HepG2 (cell line): ENCODE data around the gene PSMC3IP. TPM values are rescaled to one million over a fixed set of nuclear protein-coding genes. Genes with fewer than 3 reads are reported as not detected.
A peak's percentile ranks its signal among the peaks of the same experiment; 100 is the strongest.

Source experiments
- ATAC-seq: fragments of 200-7000 bp; cut with Tn5 transposase; 3 replicates; pipeline ENCODE4 v1.9.1; 2020; ENCODE audit warnings: mild to moderate bottlenecking, moderate library complexity
- BruUV-seq: library from RNA; stranded (reverse); fragments of 400-500 nt; replicated peaks from 2 replicates; lab custom pipeline; 2021; lab: Mats Ljungman, UMichigan
- CTCF ChIA-PET: fragments of 300-600 bp; formaldehyde crosslinking; extraction: SDS; loops from one replicate; lab custom pipeline; 2021; ENCODE audit warnings: low total read pairs, inconsistent platforms, low intra/inter-chr PET ratio; lab: Yijun Ruan, JAX
- POLR2A ChIA-PET: fragments of 350-600 bp; sonication (Branson Sonifier 250); formaldehyde crosslinking; loops from one replicate; lab custom pipeline; 2020; ENCODE audit warnings: antibody characterized with exemption, inconsistent platforms; lab: Yijun Ruan, JAX
- DNase-seq: peaks from one replicate; pipeline ENCODE4 v3.0.0-alpha.2; 2015; ENCODE audit warnings: low spot score
- FAIRE-seq: peaks from 3 replicates; lab custom pipeline; 2011; peaks lifted over from hg19 to GRCh38; lab: Jason Lieb, UNC
- H2AFZ ChIP-seq: one replicate; pipeline ENCODE4 v1.6.1; 2011; ENCODE audit warnings: low read length, inconsistent platforms
- H3K27ac ChIP-seq: fragments of 300-600 bp; 3 replicates; pipeline ENCODE4 v1.8.0; 2011; ENCODE audit warnings: mixed run types, mild to moderate bottlenecking, mixed read lengths, low read length, inconsistent platforms; ENCODE audit not compliant: insufficient read depth; ENCODE audit errors: extremely low read length
- H3K27me3 ChIP-seq, 2 experiments: fragments of 200-600 bp in 1 of 2; 2 replicates in 1 of 2; 3 replicates in 1 of 2; pipeline versions ENCODE4 v1.6.0 to v1.8.0; 2011; ENCODE audit warnings: low read length in 2 of 2, mild to moderate bottlenecking in 2 of 2, moderate library complexity in 2 of 2, inconsistent platforms in 1 of 2; ENCODE audit not compliant: insufficient read depth in 2 of 2, control insufficient read depth in 1 of 2
- H3K36me3 ChIP-seq, 2 experiments: fragments of 200-600 bp in 1 of 2; replicated peaks in 1 of 2; 2 replicates in 1 of 2; 3 replicates in 1 of 2; pipeline versions ENCODE4 v1.5.1 to v1.8.0; 2011; ENCODE audit warnings: low read length in 2 of 2, inconsistent platforms in 1 of 2; ENCODE audit not compliant: insufficient read depth in 2 of 2, control insufficient read depth in 1 of 2
- H3K4me1 ChIP-seq: 2 replicates; pipeline ENCODE4 v1.5.1; 2012; ENCODE audit warnings: low read length, inconsistent platforms; ENCODE audit not compliant: insufficient read depth
- H3K4me2 ChIP-seq: 2 replicates; pipeline ENCODE4 v1.6.0; 2011; ENCODE audit warnings: low read depth, low read length, inconsistent platforms
- H3K4me3 ChIP-seq, 3 experiments: fragments of 200-600 bp in 1 of 3; sonication (generic), shearing (Covaris generic) in 1 of 3; replicated peaks in 1 of 3; 2 replicates each; pipeline ENCODE4 v1.5.1; 2011 to 2016; ENCODE audit warnings: low read length in 3 of 3, inconsistent platforms in 2 of 3, low read depth in 2 of 3, mild to moderate bottlenecking in 2 of 3, control low read depth in 1 of 3, mixed read lengths in 1 of 3; ENCODE audit not compliant: insufficient read depth in 1 of 3
- H3K79me2 ChIP-seq: one replicate; pipeline ENCODE4 v1.6.1; 2011; ENCODE audit warnings: low read length, inconsistent platforms; ENCODE audit not compliant: insufficient read depth
- H3K9ac ChIP-seq: 2 replicates; pipeline ENCODE4 v1.6.0; 2011; ENCODE audit warnings: mild to moderate bottlenecking, low read depth, low read length, inconsistent platforms; ENCODE audit not compliant: insufficient read depth
- H3K9me3 ChIP-seq: 2 replicates; pipeline ENCODE4 v1.5.1; 2012; ENCODE audit warnings: mild to moderate bottlenecking, low read length
- H4K20me1 ChIP-seq: 2 replicates; pipeline ENCODE4 v1.6.0; 2011; ENCODE audit warnings: inconsistent platforms, mild to moderate bottlenecking, low read length, moderate library complexity; ENCODE audit not compliant: insufficient read depth
- GATA4 ChIP-seq: sonication (generic); IDR thresholded peaks from 2 replicates; pipeline ENCODE4 v1.6.1; 2016; ENCODE audit warnings: antibody characterized with exemption, low read depth, borderline replicate concordance
- HOXA9 ChIP-seq: sonication (generic); formaldehyde crosslinking; IDR thresholded peaks from 2 replicates; pipeline ENCODE4 v1.8.1; 2022; ENCODE audit warnings: missing genetic modification reagents, mild to moderate bottlenecking, moderate library complexity, borderline replicate concordance
- MTA3 ChIP-seq: sonication (generic); formaldehyde crosslinking; IDR thresholded peaks from 2 replicates; pipeline ENCODE4 v1.4.0; 2020; ENCODE audit warnings: missing genetic modification reagents
- PHB2 ChIP-seq: fragments of 450-650 bp; IDR thresholded peaks from 2 replicates; pipeline ENCODE4 v1.6.1; 2018; ENCODE audit not compliant: partially characterized antibody
- SP140L ChIP-seq: sonication (generic); formaldehyde crosslinking; IDR thresholded peaks from 2 replicates; pipeline ENCODE4 v1.4.0; 2020; ENCODE audit warnings: missing genetic modification reagents, borderline replicate concordance
- TCF7L2 ChIP-seq: IDR thresholded peaks from 2 replicates; pipeline ENCODE4 v1.6.1; 2011; ENCODE audit warnings: mild to moderate bottlenecking, low read depth, low read length, moderate library complexity
- ZBTB42 ChIP-seq: sonication (generic); formaldehyde crosslinking; IDR thresholded peaks from 2 replicates; pipeline ENCODE4 v1.5.0; 2020; ENCODE audit warnings: mild to moderate bottlenecking, missing genetic modification reagents
- ZNF672 ChIP-seq: sonication (generic); formaldehyde crosslinking; IDR thresholded peaks from 2 replicates; pipeline ENCODE4 v1.8.1; 2022; ENCODE audit warnings: missing genetic modification reagents
- ZNF768 ChIP-seq: sonication (generic); formaldehyde crosslinking; IDR thresholded peaks from 2 replicates; pipeline ENCODE4 v1.4.0; 2020; ENCODE audit warnings: missing genetic modification reagents
- ZNF780A ChIP-seq: sonication (generic); formaldehyde crosslinking; IDR thresholded peaks from 2 replicates; pipeline ENCODE4 v1.8.0; 2022; ENCODE audit warnings: mild to moderate bottlenecking, missing genetic modification reagents, moderate library complexity
- ZNF891 ChIP-seq: sonication (generic); formaldehyde crosslinking; IDR thresholded peaks from 2 replicates; pipeline ENCODE4 v1.5.0; 2020; ENCODE audit warnings: mild to moderate bottlenecking, missing genetic modification reagents
- WGBS: methylation state at CpG from one replicate; pipeline ENCODE4 v1.1.6; 2017; ENCODE audit warnings: low lambda C conversion rate; 5-methylcytosine and 5-hydroxymethylcytosine counted together
- in situ Hi-C: cut with HindIII; loops from 2 replicates; pipeline ENCODE4 v1.10.0; 2017; ENCODE audit warnings: low pct_unique_long_range_greater_than_20kb; ENCODE audit not compliant: extremely low pct_ligation_motif_present
- intact Hi-C: fragments of 100-400 bp; cut with micrococcal nuclease; formaldehyde crosslinking; loops from one replicate; pipeline ENCODE4 v1.10.0; 2022; ENCODE audit not compliant: unreplicated experiment
- polyA plus RNA-seq, 8 experiments: library from polyadenylated mRNA; depleted of rRNA in 3 of 8; stranded (reverse) in 7 of 8; unstranded in 1 of 8; fragments of >200 nt; fragmentation: Illumina TruSeq in 4 of 8; extraction: Trizol in 4 of 8; gene quantifications; 2 replicates each; pipeline versions ENCODE4 v1.2.1 to v1.2.3, GENCODE V29; 2011 to 2016; ENCODE audit warnings: low read depth in 4 of 8, missing spikeins in 1 of 8, mixed read lengths in 1 of 8; ENCODE audit not compliant: insufficient read depth in 1 of 8
- total RNA-seq, 5 experiments: library from RNA; depleted of rRNA; stranded (reverse); fragments of >200 nt; fragmentation: Illumina TruSeq; extraction: Trizol; gene quantifications; 2 replicates each; pipeline ENCODE4 v1.2.3, GENCODE V29; 2016; ENCODE audit warnings: low read depth in 1 of 5
- TF ChIP-seq, protein P1 (sequence below): sonication (generic); formaldehyde crosslinking; IDR thresholded peaks from 2 replicates; pipeline ENCODE4 v1.5.0; 2020; ENCODE audit warnings: mild to moderate bottlenecking, low read depth, missing genetic modification reagents, borderline replicate concordance
- TF ChIP-seq, protein P2 (sequence below): sonication (generic); formaldehyde crosslinking; conservative IDR thresholded peaks from 2 replicates; pipeline ENCODE4 v1.4.0; 2020; ENCODE audit warnings: missing genetic modification reagents
- TF ChIP-seq, protein P3 (sequence below): sonication (generic); formaldehyde crosslinking; IDR thresholded peaks from 2 replicates; pipeline ENCODE4 v1.4.0; 2020; ENCODE audit warnings: mild to moderate bottlenecking, missing genetic modification reagents, borderline replicate concordance
- TF ChIP-seq, protein P4 (sequence below): sonication (generic); formaldehyde crosslinking; IDR thresholded peaks from 2 replicates; pipeline ENCODE4 v1.4.0; 2020; ENCODE audit warnings: mild to moderate bottlenecking, missing genetic modification reagents
- TF ChIP-seq, protein P5 (sequence below): IDR thresholded peaks from 2 replicates; pipeline ENCODE4 v1.6.1; 2016; ENCODE audit warnings: missing biosample characterization, missing genetic modification reagents, low read depth

Gene PSMC3IP
- total and polyA plus RNA-seq, 2 of the 13 experiments (the other 11 are each of a cell fraction or from before 2014, with no cell fraction given), result 6.5 to 22.4 TPM

DNA sequence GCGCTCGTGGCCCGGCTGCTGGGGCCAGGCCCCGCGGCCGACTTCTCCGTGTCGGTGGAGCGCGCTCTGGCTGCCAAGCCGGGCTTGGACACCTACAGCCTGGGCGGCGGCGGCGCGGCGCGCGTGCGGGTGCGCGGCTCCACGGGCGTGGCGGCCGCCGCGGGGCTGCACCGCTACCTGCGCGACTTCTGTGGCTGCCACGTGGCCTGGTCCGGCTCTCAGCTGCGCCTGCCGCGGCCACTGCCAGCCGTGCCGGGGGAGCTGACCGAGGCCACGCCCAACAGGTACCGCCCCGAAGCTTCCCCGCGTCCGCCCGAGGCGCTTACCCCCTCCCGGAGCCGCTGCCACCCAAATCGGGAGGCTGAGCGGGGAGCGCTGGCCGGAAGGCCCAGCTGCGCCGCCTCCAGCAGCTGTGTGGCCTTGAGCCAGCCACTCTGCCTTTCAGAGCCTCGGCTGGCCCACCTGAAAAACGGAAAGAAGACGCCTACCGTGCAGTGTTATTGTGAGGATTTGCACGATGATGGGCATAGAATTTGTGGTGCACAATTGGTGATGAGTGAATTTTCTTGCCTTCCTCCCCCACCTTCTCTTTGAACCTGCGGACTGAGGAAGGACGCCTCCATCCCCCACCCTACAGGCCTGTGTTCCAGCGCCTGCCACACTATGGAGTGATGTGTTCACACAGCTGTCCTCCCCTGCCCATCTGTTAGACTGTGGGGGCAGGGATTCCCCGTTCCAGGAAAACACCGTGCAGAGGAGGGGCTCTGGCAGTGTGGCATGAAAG lies 41.0 kb downstream of the PSMC3IP start:
- no peaks in the 10 kb centered on the region for H4K20me1 ChIP-seq
- FAIRE-seq (no peak), DNase-seq (peak; percentile 86), ATAC-seq (peak; percentile 69)
- H3K27me3 ChIP-seq, result no peaks in the 10 kb centered on the region
- POLR2A ChIA-PET, result interaction anchor here (0.7 to 4.2 kb wide), 28 partner anchors 9 to 262 kb away, joined by 3 to 68 read pairs (median 6); partner anchors contain the start of genes CAVIN1, CNTD1, COA3 and COASY
- CTCF ChIA-PET, result no interaction called here
- H3K36me3 ChIP-seq, result peaks cover 3 to 5% of the 10 kb centered on the region in 2 experiments; a peak in 1 of 5 replicates
- H3K79me2 ChIP-seq, result peaks cover 13% of the 10 kb centered on the region
- peak overlapping the region; percentile 79 for H3K27ac ChIP-seq
- no peaks in the 10 kb centered on the region for H3K9me3 ChIP-seq
- H3K4me2 ChIP-seq, result peak overlapping the region; percentile 99
- peak overlapping the region; percentile 54 to 72 (median 66) for H3K4me3 ChIP-seq
- peaks cover 62% of the 10 kb centered on the region for H3K4me1 ChIP-seq
- TSS peak; percentile 45 for BruUV-seq
- in situ Hi-C loops, result no loop called here
- intact Hi-C loops, result no loop called here
- WGBS, result under 1% methylated on average over 22 of the region's 65 CpGs
- H3K9ac ChIP-seq, result peak overlapping the region; percentile 83
- no peak overlapping the region for H2AFZ ChIP-seq
- TF ChIP-seq ZNF672 (CRISPR knock-in tag) (peak; percentile 94; the same call in 1 of the 2 replicates), HOXA9 (CRISPR knock-in tag) (peak; percentile 13; the same call in 1 of the 2 replicates), ZNF891 (no peak; the same call in 1 of the 2 replicates), TCF7L2 (no peak), ZBTB42 (CRISPR knock-in tag) (peak; percentile 95), SP140L (CRISPR knock-in tag) (0 out of 2 replicates have a peak, but pooled peaks have one; percentile 87), PHB2 (no peak), GATA4 (peak; percentile 49; the same call in 1 of the 2 replicates), MTA3 (CRISPR knock-in tag) (no peak), ZNF780A (CRISPR knock-in tag) (no peak), ZNF768 (CRISPR knock-in tag) (peak; percentile 92)
- TF ChIP-seq, protein P1, sequence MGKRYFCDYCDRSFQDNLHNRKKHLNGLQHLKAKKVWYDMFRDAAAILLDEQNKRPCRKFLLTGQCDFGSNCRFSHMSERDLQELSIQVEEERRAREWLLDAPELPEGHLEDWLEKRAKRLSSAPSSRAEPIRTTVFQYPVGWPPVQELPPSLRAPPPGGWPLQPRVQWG (CRISPR knock-in tag), result no peak
- TF ChIP-seq, protein P2, sequence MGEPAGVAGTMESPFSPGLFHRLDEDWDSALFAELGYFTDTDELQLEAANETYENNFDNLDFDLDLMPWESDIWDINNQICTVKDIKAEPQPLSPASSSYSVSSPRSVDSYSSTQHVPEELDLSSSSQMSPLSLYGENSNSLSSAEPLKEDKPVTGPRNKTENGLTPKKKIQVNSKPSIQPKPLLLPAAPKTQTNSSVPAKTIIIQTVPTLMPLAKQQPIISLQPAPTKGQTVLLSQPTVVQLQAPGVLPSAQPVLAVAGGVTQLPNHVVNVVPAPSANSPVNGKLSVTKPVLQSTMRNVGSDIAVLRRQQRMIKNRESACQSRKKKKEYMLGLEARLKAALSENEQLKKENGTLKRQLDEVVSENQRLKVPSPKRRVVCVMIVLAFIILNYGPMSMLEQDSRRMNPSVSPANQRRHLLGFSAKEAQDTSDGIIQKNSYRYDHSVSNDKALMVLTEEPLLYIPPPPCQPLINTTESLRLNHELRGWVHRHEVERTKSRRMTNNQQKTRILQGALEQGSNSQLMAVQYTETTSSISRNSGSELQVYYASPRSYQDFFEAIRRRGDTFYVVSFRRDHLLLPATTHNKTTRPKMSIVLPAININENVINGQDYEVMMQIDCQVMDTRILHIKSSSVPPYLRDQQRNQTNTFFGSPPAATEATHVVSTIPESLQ (CRISPR knock-in tag), result 0 out of 2 replicates have a peak, but pooled peaks have one; percentile 68
- TF ChIP-seq, protein P3, sequence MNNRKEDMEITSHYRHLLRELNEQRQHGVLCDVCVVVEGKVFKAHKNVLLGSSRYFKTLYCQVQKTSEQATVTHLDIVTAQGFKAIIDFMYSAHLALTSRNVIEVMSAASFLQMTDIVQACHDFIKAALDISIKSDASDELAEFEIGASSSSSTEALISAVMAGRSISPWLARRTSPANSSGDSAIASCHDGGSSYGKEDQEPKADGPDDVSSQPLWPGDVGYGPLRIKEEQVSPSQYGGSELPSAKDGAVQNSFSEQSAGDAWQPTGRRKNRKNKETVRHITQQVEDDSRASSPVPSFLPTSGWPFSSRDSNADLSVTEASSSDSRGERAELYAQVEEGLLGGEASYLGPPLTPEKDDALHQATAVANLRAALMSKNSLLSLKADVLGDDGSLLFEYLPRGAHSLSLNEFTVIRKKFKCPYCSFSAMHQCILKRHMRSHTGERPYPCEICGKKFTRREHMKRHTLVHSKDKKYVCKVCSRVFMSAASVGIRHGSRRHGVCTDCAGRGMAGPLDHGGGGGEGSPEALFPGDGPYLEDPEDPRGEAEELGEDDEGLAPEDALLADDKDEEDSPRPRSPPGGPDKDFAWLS (CRISPR knock-in tag), result no peak
- TF ChIP-seq, protein P4, sequence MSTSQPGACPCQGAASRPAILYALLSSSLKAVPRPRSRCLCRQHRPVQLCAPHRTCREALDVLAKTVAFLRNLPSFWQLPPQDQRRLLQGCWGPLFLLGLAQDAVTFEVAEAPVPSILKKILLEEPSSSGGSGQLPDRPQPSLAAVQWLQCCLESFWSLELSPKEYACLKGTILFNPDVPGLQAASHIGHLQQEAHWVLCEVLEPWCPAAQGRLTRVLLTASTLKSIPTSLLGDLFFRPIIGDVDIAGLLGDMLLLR (CRISPR knock-in tag), result peak; percentile 28; the same call in 1 of the 2 replicates
- TF ChIP-seq, protein P5, sequence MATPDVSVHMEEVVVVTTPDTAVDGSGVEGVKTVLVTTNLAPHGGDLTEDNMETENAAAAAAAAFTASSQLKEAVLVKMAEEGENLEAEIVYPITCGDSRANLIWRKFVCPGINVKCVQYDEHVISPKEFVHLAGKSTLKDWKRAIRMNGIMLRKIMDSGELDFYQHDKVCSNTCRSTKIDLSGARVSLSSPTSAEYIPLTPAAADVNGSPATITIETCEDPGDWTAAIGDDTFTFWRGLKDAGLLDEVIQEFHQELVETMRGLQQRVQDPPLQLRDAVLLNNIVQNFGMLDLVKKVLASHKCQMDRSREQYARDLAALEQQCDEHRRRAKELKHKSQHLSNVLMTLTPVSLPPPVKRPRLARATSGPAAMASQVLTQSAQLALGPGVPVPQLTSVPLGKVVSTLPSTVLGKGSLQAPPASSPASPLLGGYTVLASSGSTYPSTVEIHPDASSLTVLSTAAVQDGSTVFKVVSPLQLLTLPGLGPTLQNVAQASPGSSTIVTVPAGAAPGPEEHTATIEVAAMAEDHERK, result no peak
